Testis (tissue), 2 donors: ENCODE measurements around the gene MYLIP.

Experiments
- CTCF ChIP-seq, 3 experiments: fragments of 450-650 bp in 2 of 3; fragments of 200-600 bp in 1 of 3; sonication (generic) in 1 of 3; IDR thresholded peaks; one replicate each; pipeline ENCODE4 v1.5.1; 2016 to 2019; ENCODE audit warnings: antibody characterized with exemption in 3 of 3, mild to moderate bottlenecking in 2 of 3, moderate library complexity in 1 of 3
- POLR2A ChIP-seq: fragments of 450-650 bp; IDR thresholded peaks from one replicate; pipeline ENCODE4 v1.6.1; 2017; ENCODE audit warnings: antibody characterized with exemption, mild to moderate bottlenecking, moderate library complexity

GRCh38 chr6:16106991-16107787 lies 21.7 kb upstream of the MYLIP start:
- TF ChIP-seq CTCF (IDR thresholded peaks at IDR 0.05) (no peak), POLR2A (no peak)
